Peyer's patch (tissue), 4 donors: Measurements from ENCODE around the gene SSB. TPM values are rescaled to one million over a fixed set of nuclear protein-coding genes. Genes with fewer than 3 reads are reported as not detected.
A peak's percentile ranks its signal among the peaks of the same experiment; 100 is the strongest.
"Not testable (repeated sequence)": the region's sequence is repeated elsewhere in the genome, so short reads cannot be mapped to it uniquely, and the experiment has no call there.

ENCODE experiments used
- DNase-seq, 3 donors: peaks; one replicate each; pipeline ENCODE4 v3.0.0-alpha.2; 2017 to 2019
- H3K27ac ChIP-seq, 4 donors: fragments of 200-600 bp; sonication (generic); one replicate each; pipeline ENCODE4 v1.5.1; 2016 to 2019
- H3K27me3 ChIP-seq, 2 donors: fragments of 200-600 bp; sonication (generic); one replicate each; pipeline ENCODE4 v1.5.1; 2019
- H3K36me3 ChIP-seq, 3 donors: fragments of 200-600 bp; sonication (generic); one replicate each; pipeline ENCODE4 v1.5.1; 2016 to 2019
- H3K4me1 ChIP-seq, 4 donors: fragments of 200-600 bp; sonication (generic); one replicate each; pipeline ENCODE4 v1.5.1; 2016 to 2019
- H3K4me3 ChIP-seq, 4 donors: fragments of 200-600 bp; sonication (generic); 1 replicate in 3 of 4; 2 replicates in 1 of 4; pipeline ENCODE4 v1.5.1; 2016 to 2019; ENCODE audit warnings: mild to moderate bottlenecking in 1 of 4
- H3K9me3 ChIP-seq, 4 donors: fragments of 200-600 bp; sonication (generic); one replicate each; pipeline ENCODE4 v1.5.1; 2016 to 2019; ENCODE audit warnings: mild to moderate bottlenecking in 1 of 4
- POLR2A ChIP-seq, 2 donors: fragments of 450-650 bp; IDR thresholded peaks; one replicate each; pipeline ENCODE4 v1.5.1; 2017; ENCODE audit warnings: antibody characterized with exemption in 2 of 2, mild to moderate bottlenecking in 2 of 2, moderate library complexity in 2 of 2
- total RNA-seq, 4 donors: library from RNA; depleted of rRNA; stranded (reverse); fragments of >200 nt; gene quantifications; one replicate each; pipeline ENCODE4 v1.1.0, GENCODE V29; 2016
- TF ChIP-seq, protein P1 (sequence below), 6 experiments: fragments of 450-650 bp in 4 of 6; fragments of 200-600 bp in 2 of 6; sonication (generic) in 1 of 6; IDR thresholded peaks; one replicate each; pipeline ENCODE4 v1.5.1; 2017 to 2019; ENCODE audit warnings: antibody characterized with exemption in 6 of 6, mild to moderate bottlenecking in 3 of 6, moderate library complexity in 1 of 6

Gene SSB
- total RNA-seq, 4 donors from 2014 or later, result 26.3 to 81.7 (median 33.3) TPM

DNA sequence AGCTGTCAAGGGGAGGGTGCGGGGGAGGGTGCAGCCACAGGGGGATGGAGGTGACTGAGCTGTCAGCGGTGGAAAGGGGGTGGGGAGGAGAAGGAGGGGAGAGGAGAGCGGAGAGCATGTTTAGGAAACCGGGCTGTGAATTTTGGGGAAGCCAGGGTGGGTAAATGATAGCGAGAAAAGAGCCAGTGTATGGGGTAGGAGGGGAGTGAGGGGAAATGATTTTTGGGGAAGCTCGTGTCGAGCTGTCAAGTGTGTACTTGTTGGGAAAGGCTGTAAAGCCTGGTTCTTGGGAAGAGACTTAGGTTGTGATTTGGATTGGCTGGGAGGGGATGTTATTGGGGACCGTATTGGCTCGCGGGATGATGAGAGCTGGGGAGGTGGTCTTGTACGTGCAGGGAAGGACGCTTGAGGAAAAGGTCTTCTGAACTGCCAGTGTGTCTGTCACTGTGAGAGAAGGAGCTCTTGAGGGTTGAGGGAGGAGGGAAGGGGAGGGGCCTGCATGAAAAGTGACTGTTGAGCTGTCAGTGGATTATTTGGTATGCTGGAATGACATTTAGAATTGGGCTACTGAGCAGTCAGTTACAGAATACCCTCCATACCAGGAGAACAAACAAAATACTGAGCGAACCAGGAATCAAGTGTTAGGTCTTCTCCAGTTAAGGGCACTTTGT lies 29.6 kb downstream of the SSB start:
- peak in 1 of 3 donors; percentile 65 for DNase-seq
- peaks cover 0 to 30% (median 3%) of the 10 kb centered on the region in 4 donors for H3K4me1 ChIP-seq

DNA sequence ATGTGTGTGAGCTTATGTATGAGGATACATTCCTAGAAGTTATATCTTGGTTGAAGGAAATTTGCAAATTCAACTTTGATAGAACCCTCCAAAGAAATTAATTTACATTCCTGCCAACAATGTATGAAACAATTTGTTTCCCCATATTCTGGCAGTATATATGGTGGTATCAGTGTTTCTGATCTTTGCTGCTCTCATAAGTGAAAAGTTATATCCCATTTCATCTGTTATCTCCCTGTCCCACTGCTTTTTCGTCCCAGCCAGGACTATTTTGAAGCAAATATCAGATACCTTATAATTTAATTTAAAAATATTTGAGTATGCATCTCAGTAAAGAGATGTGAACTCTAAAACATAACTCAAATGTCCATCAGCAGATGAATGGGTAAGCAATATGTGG lies 35.7 kb downstream of the SSB start:
- DNase-seq, result no peak
- TF ChIP-seq, protein P1, sequence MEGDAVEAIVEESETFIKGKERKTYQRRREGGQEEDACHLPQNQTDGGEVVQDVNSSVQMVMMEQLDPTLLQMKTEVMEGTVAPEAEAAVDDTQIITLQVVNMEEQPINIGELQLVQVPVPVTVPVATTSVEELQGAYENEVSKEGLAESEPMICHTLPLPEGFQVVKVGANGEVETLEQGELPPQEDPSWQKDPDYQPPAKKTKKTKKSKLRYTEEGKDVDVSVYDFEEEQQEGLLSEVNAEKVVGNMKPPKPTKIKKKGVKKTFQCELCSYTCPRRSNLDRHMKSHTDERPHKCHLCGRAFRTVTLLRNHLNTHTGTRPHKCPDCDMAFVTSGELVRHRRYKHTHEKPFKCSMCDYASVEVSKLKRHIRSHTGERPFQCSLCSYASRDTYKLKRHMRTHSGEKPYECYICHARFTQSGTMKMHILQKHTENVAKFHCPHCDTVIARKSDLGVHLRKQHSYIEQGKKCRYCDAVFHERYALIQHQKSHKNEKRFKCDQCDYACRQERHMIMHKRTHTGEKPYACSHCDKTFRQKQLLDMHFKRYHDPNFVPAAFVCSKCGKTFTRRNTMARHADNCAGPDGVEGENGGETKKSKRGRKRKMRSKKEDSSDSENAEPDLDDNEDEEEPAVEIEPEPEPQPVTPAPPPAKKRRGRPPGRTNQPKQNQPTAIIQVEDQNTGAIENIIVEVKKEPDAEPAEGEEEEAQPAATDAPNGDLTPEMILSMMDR (IDR thresholded peaks at IDR 0.05), result no peak
- no peak for TF ChIP-seq POLR2A (IDR thresholded peaks at IDR 0.05)
- no peaks in the 10 kb centered on the region for H3K36me3 ChIP-seq
- no peak overlapping the region for H3K4me3 ChIP-seq
- H3K27me3 ChIP-seq, result no peaks in the 10 kb centered on the region
- no peak overlapping the region for H3K27ac ChIP-seq
- H3K9me3 ChIP-seq, result no peaks in the 10 kb centered on the region
- H3K4me1 ChIP-seq, result peaks cover 0 to 8% (median 0%) of the 10 kb centered on the region in 4 donors

More for the DNA sequence above, 29.6 kb downstream of the SSB start:
- H3K9me3 ChIP-seq, result no peaks in the 10 kb centered on the region
- TF ChIP-seq, protein P1 (IDR thresholded peaks at IDR 0.05), result no peak
- no peak for TF ChIP-seq POLR2A (IDR thresholded peaks at IDR 0.05)
- no peaks in the 10 kb centered on the region for H3K36me3 ChIP-seq
- H3K4me3 ChIP-seq, result peak overlapping the region; percentile 76 to 97 (median 88)
- peak overlapping the region; percentile 72 to 91 (median 88) for H3K27ac ChIP-seq
- no peaks in the 10 kb centered on the region for H3K27me3 ChIP-seq

DNA sequence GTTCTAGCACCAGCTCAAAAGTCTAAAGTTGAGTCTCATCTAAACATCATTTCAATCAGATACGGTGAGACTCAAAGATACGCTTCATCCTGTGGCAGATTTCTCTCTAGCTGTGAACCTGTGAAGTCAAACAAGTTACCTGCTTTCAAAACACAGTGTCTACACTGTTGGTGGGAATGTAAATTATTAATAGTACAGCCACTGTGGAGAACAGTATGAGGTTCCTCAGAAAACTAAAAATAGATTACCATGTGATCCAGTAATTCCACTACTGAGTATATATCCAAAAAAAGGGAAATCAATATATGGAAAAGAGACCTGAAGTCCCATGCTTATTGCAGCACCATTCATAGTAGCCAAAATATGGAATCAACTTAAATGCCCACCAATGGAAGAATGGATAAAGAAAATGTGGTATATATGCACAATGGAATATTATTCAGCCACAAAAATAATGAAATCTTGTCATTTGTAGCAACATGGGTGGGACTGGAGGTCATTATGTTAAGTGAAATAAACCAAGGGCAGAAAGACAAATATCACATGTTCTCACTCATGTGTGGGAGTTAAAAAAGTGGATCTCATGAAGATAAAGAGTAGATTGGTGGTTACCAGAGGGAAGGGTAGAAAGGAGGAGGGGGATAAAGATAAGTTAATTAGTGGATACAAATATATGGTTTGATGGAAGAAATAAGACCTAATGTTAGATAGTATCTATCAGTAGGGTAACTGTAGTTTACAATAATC lies 40.2 kb downstream of the SSB start:
- H3K4me3 ChIP-seq, result no peak overlapping the region
- H3K9me3 ChIP-seq, result no peaks in the 10 kb centered on the region
- no peaks in the 10 kb centered on the region for H3K27me3 ChIP-seq
- H3K36me3 ChIP-seq, result no peaks in the 10 kb centered on the region
- H3K4me1 ChIP-seq, result peaks cover 0 to 16% (median 0%) of the 10 kb centered on the region in 4 donors
- H3K27ac ChIP-seq, result no peak overlapping the region
- TF ChIP-seq POLR2A (IDR thresholded peaks at IDR 0.05), result no peak
- TF ChIP-seq, protein P1 (IDR thresholded peaks at IDR 0.05), result no peak
- DNase-seq, result no peak

DNA sequence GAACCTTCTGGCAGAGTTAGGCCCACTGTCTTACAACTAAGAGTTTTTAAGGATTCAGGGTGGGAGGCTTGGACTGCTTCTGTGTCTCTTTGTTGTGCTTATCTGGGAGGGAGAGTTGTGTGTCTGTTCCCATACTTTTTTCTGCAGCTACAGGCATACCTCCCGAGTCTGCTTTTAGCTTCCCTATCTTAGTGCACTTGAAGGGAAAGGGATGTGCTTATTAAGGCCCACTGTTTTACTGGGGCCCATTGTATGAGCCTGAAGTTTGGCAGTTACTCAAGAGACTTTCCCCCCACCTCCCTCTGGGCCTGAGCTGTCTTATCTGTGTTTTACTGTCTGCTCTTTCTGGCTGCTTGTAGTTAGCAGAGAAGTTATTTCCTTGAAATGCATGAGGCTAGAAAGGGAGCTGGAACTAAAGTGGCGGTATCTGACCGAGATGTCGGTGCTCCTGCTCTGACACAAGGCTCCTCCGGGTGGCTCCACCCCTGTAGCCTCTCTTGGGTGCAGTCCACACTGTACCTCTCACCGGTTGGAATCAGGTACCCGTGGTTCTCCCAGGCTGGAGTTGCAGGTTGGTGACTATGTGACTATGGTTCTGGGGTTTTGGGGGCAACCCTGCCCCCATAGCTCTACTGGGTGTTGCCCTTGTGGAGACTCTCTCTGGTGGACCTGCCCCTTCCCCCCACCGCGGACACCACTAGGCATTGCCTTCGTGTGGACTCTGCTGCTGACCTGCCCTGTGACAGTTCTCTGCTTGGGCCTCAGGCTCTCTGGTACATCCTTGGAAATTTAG lies 41.5 kb downstream of the SSB start:
- H3K9me3 ChIP-seq, result no peaks in the 10 kb centered on the region
- H3K4me3 ChIP-seq, result no peak overlapping the region
- peaks cover 0 to 16% (median 0%) of the 10 kb centered on the region in 4 donors for H3K4me1 ChIP-seq
- H3K27me3 ChIP-seq, result no peaks in the 10 kb centered on the region
- no peaks in the 10 kb centered on the region for H3K36me3 ChIP-seq
- TF ChIP-seq, protein P1 (IDR thresholded peaks at IDR 0.05), result no peak
- TF ChIP-seq POLR2A (IDR thresholded peaks at IDR 0.05), result no peak
- no peak for DNase-seq
- no peak overlapping the region for H3K27ac ChIP-seq

DNA sequence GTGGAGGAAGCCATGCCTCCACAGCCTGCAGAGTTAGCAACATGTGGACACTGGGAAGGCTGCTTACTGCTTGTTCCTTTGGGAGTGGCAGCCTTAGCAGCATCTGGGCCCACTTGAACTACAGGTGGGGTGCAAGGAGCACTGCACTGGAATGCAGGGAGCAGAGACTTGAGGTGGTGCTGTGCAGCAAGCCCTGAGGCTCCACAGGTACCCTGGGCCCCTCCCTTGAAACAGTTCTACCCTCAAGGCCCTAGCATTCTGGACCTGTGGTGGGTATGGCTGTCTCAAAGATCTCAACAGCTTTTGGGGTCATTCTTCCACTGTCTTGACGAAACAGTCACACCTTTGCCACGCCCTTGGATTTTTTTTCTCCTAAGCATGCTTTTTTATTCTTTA lies 42.1 kb downstream of the SSB start:
- Histone ChIP-seq H3K27me3 (no peaks in the 10 kb centered on the region), H3K27ac (no peak overlapping the region), H3K36me3 (no peaks in the 10 kb centered on the region), H3K4me3 (no peak overlapping the region), H3K9me3 (no peaks in the 10 kb centered on the region), H3K4me1 (peaks cover 0 to 16% (median 0%) of the 10 kb centered on the region in 4 donors)
- no peak for TF ChIP-seq POLR2A (IDR thresholded peaks at IDR 0.05)
- TF ChIP-seq, protein P1 (IDR thresholded peaks at IDR 0.05), result no peak
- DNase-seq, result no peak

DNA sequence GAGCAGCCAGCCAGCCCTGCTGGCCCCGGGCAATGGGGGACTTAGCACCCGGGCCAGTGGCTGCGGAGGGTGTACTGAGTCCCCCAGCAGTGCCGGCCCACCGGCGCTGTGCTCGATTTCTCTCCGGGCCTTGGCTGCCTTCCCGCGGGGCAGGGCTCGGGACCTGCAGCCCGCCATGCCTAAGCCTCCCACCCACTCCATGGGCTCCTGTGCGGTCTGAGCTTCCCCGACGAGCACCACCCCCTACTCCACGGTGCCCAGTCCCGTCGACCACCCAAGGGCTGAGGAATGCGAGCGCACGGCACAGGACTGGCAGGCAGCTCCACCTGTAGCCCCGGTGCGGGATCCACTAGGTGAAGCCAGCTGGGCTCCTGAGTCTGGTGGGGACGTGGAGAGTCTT lies 43.0 kb downstream of the SSB start:
- not testable (repeated sequence) for H3K36me3 ChIP-seq, H3K27me3 ChIP-seq, DNase-seq, H3K4me3 ChIP-seq, H3K9me3 ChIP-seq, H3K27ac ChIP-seq
- H3K4me1 ChIP-seq, result peaks cover 0 to 16% (median 0%) of the 10 kb centered on the region in 4 donors
